ENCODE data around the gene NLK. TPM values are rescaled to one million over a fixed set of nuclear protein-coding genes. Genes with fewer than 3 reads are reported as not detected.

The NLK gene
- total RNA-seq, 1 experiment from 2014 or later, result 31.8 TPM

DNA sequence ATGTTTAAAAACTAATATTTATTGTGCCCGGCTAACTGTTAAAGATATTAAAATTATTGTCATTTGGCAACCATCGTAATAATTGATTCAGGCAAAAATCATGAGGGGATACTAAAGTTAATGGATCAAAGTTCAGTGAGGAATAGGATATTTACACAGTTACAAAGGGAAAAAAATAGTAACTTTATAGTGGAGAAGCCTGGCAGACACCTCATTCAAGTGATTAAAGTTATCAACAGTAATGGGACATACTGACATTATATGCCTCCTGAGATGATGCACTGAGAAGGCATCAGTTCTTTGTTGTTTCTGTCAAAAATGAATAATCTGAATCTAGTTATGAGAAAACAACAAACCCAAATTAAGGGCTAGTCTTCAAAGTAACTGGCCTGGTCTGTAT is 77.1 kb downstream of the NLK start:
- Histone ChIP-seq H4K8ac (replicated peaks; ENCODE audit: insufficient read length, low read depth, low read length) (no peak overlapping the region), H2BK15ac (ENCODE audit: low read depth, low read length) (no peak overlapping the region), H2BK120ac (ENCODE audit: low read depth, low read length, poor library complexity, severe bottlenecking) (no peak overlapping the region), H3K23me2 (ENCODE audit: insufficient read length, low read depth, low read length, poor library complexity, severe bottlenecking) (no peaks in the 10 kb centered on the region), H3K79me1 (ENCODE audit: insufficient read depth, low read depth, low read length, poor library complexity, severe bottlenecking) (no peaks in the 10 kb centered on the region), H4K91ac (ENCODE audit: insufficient read length, low read depth, low read length) (no peak overlapping the region), H2AFZ (ENCODE audit: low read length) (no peak overlapping the region), H3K4me1 (ENCODE audit: insufficient read depth, low read length) (peaks cover 6% of the 10 kb centered on the region), H3K9ac (ENCODE audit: extremely low read depth, insufficient read length, low read length) (no peak overlapping the region), H3K14ac (ENCODE audit: insufficient read depth, low read length) (no peak overlapping the region), H3K79me2 (ENCODE audit: insufficient read depth, low read length) (no peaks in the 10 kb centered on the region), H3K23ac (ENCODE audit: insufficient read length, low read depth, low read length) (no peak overlapping the region), H3K9me3 (ENCODE audit: control insufficient read depth, low read depth, low read length) (no peaks in the 10 kb centered on the region), H3K4me2 (ENCODE audit: insufficient read depth, insufficient read length, low read length) (no peak overlapping the region), H3K27ac (ENCODE audit: insufficient read length, low read depth, low read length) (no peak overlapping the region), H3K4ac (ENCODE audit: low read depth, low read length) (no peak overlapping the region), H2BK12ac (ENCODE audit: insufficient read length, low read depth, low read length) (no peak overlapping the region), H2BK20ac (ENCODE audit: low read depth, low read length, poor library complexity, severe bottlenecking) (no peak overlapping the region), H4K5ac (ENCODE audit: insufficient read length, low read depth, low read length) (no peak overlapping the region), H4K20me1 (ENCODE audit: control insufficient read depth, insufficient read depth, insufficient read length) (no peaks in the 10 kb centered on the region), H3K56ac (ENCODE audit: insufficient read length, low read depth, low read length) (no peak overlapping the region), H2AK5ac (ENCODE audit: insufficient read length, low read length) (no peak overlapping the region), H3T11ph (ENCODE audit: low read length) (no peak overlapping the region), H2BK5ac (ENCODE audit: insufficient read length, low read length) (no peak overlapping the region), H3K27me3 (ENCODE audit: insufficient read depth, low read length) (no peaks in the 10 kb centered on the region), H3K18ac (ENCODE audit: insufficient read length, low read depth, low read length) (no peak overlapping the region)
- H3K27me3 Mint-ChIP-seq (ENCODE audit: low read depth), result no peaks in the 10 kb centered on the region
- H3K36me3 Mint-ChIP-seq (ENCODE audit: insufficient read depth in 1 of 3, low read depth in 3 of 3), result peaks cover 0 to 11% (median 6%) of the 10 kb centered on the region in 3 experiments; a peak in 4 of 7 replicates
- no peak for TF ChIP-seq CTCF (conservative IDR thresholded peaks at IDR 0.05)
- H3K27ac Mint-ChIP-seq, result no peak overlapping the region
- H3K4me3 Mint-ChIP-seq, result no peak overlapping the region
- no CpG with 5 or more reads among the region's 2 CpGs for WGBS (ENCODE audit: extremely low coverage, insufficient read length, low lambda C conversion rate)
- DNase-seq, result no peak
- H3K9me3 Mint-ChIP-seq, result no peaks in the 10 kb centered on the region
- peaks cover 22 to 25% of the 10 kb centered on the region in 2 experiments for H3K4me1 Mint-ChIP-seq

Measured in H9 (cell line).